Measurements from ENCODE around the gene TRIM44. TPM values are rescaled to one million over a fixed set of nuclear protein-coding genes. Genes with fewer than 3 reads are reported as not detected.

The TRIM44 gene
- total RNA-seq, 2 donors from 2014 or later, result 22.1 to 35.4 TPM

GRCh38 chr11:35618497-35619115, 44.0 kb upstream of the TRIM44 start:
- Histone ChIP-seq H3K27ac (peak overlapping the region; percentile 65 to 81), H3K4me1 (peaks cover 0 to 31% of the 10 kb centered on the region in 2 donors), H3K9me3 (no peaks in the 10 kb centered on the region), H3K36me3 (no peaks in the 10 kb centered on the region), H3K27me3 (no peaks in the 10 kb centered on the region), H3K4me3 (peak overlapping the region; percentile 47 to 63)
- no peak for TF ChIP-seq CTCF (IDR thresholded peaks at IDR 0.05)
- no peak for DNase-seq (ENCODE audit: low spot score)

GRCh38 chr11:35619116-35619854, 43.3 kb upstream of the TRIM44 start:
- no peaks in the 10 kb centered on the region for H3K9me3 ChIP-seq
- DNase-seq (ENCODE audit: low spot score), result no peak
- peak in 1 of 2 donors; percentile 14 for TF ChIP-seq CTCF (IDR thresholded peaks at IDR 0.05)
- no peaks in the 10 kb centered on the region for H3K36me3 ChIP-seq
- H3K27ac ChIP-seq, result no peak overlapping the region
- peaks cover 0 to 31% of the 10 kb centered on the region in 2 donors for H3K4me1 ChIP-seq
- no peaks in the 10 kb centered on the region for H3K27me3 ChIP-seq
- peak overlapping the region; percentile 47 to 63 for H3K4me3 ChIP-seq

GRCh38 chr11:35619855-35620640, 42.5 kb upstream of the TRIM44 start:
- Histone ChIP-seq H3K4me1 (peaks cover 0 to 31% of the 10 kb centered on the region in 2 donors), H3K27ac (no peak overlapping the region), H3K9me3 (no peaks in the 10 kb centered on the region), H3K27me3 (no peaks in the 10 kb centered on the region), H3K36me3 (no peaks in the 10 kb centered on the region), H3K4me3 (peak overlapping the region; percentile 47 to 63)
- no peak for TF ChIP-seq CTCF (IDR thresholded peaks at IDR 0.05)
- no peak for DNase-seq (ENCODE audit: low spot score)

GRCh38 chr11:35620795-35621194, 41.8 kb upstream of the TRIM44 start:
- no peaks in the 10 kb centered on the region for H3K27me3 ChIP-seq
- H3K9me3 ChIP-seq, result no peaks in the 10 kb centered on the region
- no peak overlapping the region for H3K4me3 ChIP-seq
- peaks cover 0 to 31% of the 10 kb centered on the region in 2 donors for H3K4me1 ChIP-seq
- no peak for TF ChIP-seq CTCF (IDR thresholded peaks at IDR 0.05)
- H3K27ac ChIP-seq, result no peak overlapping the region
- H3K36me3 ChIP-seq, result no peaks in the 10 kb centered on the region
- DNase-seq (ENCODE audit: low spot score), result no peak

GRCh38 chr11:35621620-35622019, 41.0 kb upstream of the TRIM44 start:
- Histone ChIP-seq H3K9me3 (no peaks in the 10 kb centered on the region), H3K4me1 (peaks cover 0 to 31% of the 10 kb centered on the region in 2 donors), H3K27me3 (no peaks in the 10 kb centered on the region), H3K4me3 (no peak overlapping the region), H3K27ac (no peak overlapping the region), H3K36me3 (no peaks in the 10 kb centered on the region)
- TF ChIP-seq CTCF (IDR thresholded peaks at IDR 0.05), result no peak
- no peak for DNase-seq (ENCODE audit: low spot score)
